ENCODE results near the gene FAM149A.

GRCh38 chr4:186134861-186135260 lies 30.4 kb downstream of the FAM149A start:
- TF ChIP-seq, protein P1, sequence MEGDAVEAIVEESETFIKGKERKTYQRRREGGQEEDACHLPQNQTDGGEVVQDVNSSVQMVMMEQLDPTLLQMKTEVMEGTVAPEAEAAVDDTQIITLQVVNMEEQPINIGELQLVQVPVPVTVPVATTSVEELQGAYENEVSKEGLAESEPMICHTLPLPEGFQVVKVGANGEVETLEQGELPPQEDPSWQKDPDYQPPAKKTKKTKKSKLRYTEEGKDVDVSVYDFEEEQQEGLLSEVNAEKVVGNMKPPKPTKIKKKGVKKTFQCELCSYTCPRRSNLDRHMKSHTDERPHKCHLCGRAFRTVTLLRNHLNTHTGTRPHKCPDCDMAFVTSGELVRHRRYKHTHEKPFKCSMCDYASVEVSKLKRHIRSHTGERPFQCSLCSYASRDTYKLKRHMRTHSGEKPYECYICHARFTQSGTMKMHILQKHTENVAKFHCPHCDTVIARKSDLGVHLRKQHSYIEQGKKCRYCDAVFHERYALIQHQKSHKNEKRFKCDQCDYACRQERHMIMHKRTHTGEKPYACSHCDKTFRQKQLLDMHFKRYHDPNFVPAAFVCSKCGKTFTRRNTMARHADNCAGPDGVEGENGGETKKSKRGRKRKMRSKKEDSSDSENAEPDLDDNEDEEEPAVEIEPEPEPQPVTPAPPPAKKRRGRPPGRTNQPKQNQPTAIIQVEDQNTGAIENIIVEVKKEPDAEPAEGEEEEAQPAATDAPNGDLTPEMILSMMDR (conservative IDR thresholded peaks at IDR 0.05 in 1 of 2, IDR thresholded peaks at IDR 0.05 in 1 of 2; ENCODE audit: low read depth in 1 of 2, low read length in 2 of 2) = no peak
- no peak for TF ChIP-seq EZH2 (IDR thresholded peaks at IDR 0.05; ENCODE audit: low read length, missing control alignments)
